AG04450 (cell line): ENCODE measurements around the gene NTM. TPM values are rescaled to one million over a fixed set of nuclear protein-coding genes. Genes with fewer than 3 reads are reported as not detected.

ENCODE experiments used
- CTCF ChIA-PET: fragments of 300-600, 350-600 bp; formaldehyde crosslinking; extraction: SDS; loops from one replicate; lab custom pipeline; 2022; ENCODE audit warnings: antibody characterized with exemption, inconsistent platforms; lab: Charles Lee
- POLR2A ChIA-PET: fragments of 350-600 bp; formaldehyde crosslinking; extraction: SDS; loops from one replicate; lab custom pipeline; 2021; ENCODE audit warnings: antibody characterized with exemption, inconsistent platforms; lab: Yijun Ruan, JAX
- DNase-seq: peaks from one replicate; pipeline ENCODE4 v3.0.0-alpha.2; 2011; ENCODE audit warnings: low read depth, low spot score
- H3K27ac ChIP-seq: one replicate; pipeline ENCODE4 v1.5.1; 2012; ENCODE audit warnings: low read depth, low read length, control low read depth
- H3K27me3 ChIP-seq: one replicate; pipeline ENCODE4 v1.6.0; 2012; ENCODE audit warnings: low read length; ENCODE audit not compliant: control insufficient read depth, insufficient read depth
- H3K4me3 ChIP-seq: 2 replicates; pipeline ENCODE4 v1.5.1; 2011; ENCODE audit warnings: mild to moderate bottlenecking, low read depth, low read length, control low read depth
- H3K9me3 ChIP-seq: 2 replicates; pipeline ENCODE4 v1.5.1; 2012; ENCODE audit warnings: low read length; ENCODE audit not compliant: control insufficient read depth, insufficient read depth
- polyA plus RNA-seq: library from polyadenylated mRNA; depleted of rRNA; stranded (reverse); fragments of >200 nt; gene quantifications from 2 replicates; pipeline ENCODE4 v1.2.3, GENCODE V29; 2011
- TF ChIP-seq, protein P1 (sequence below): IDR thresholded peaks from 2 replicates; pipeline ENCODE4 v1.5.1; 2011; ENCODE audit warnings: low read depth, low read length, control low read depth, inconsistent platforms

Gene NTM
- polyA plus RNA-seq, 1 experiment: 26.9 TPM

DNA sequence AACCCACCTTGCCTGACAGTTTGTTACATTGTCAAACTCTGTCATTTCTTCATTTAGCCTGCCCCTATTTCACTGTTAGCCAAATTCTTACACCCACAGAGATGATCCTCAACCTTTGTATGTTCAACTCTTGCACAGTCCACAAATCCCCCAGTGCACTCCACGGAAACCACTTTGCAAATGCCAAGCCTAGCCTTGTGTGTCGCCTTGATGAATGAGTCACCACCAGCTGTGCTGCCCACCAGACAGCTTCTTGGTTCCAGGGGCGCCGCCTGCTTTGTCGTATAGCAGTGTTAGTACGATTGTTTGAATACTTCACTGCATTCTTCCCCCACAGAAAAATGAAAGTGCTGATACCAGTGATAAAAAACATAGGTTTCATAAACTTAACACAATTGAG, 686.3 kb downstream of the NTM start:
- TF ChIP-seq, protein P1, sequence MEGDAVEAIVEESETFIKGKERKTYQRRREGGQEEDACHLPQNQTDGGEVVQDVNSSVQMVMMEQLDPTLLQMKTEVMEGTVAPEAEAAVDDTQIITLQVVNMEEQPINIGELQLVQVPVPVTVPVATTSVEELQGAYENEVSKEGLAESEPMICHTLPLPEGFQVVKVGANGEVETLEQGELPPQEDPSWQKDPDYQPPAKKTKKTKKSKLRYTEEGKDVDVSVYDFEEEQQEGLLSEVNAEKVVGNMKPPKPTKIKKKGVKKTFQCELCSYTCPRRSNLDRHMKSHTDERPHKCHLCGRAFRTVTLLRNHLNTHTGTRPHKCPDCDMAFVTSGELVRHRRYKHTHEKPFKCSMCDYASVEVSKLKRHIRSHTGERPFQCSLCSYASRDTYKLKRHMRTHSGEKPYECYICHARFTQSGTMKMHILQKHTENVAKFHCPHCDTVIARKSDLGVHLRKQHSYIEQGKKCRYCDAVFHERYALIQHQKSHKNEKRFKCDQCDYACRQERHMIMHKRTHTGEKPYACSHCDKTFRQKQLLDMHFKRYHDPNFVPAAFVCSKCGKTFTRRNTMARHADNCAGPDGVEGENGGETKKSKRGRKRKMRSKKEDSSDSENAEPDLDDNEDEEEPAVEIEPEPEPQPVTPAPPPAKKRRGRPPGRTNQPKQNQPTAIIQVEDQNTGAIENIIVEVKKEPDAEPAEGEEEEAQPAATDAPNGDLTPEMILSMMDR: no peak
- no peaks in the 10 kb centered on the region for H3K9me3 ChIP-seq
- H3K27ac ChIP-seq: peak overlapping the region; percentile 34
- H3K27me3 ChIP-seq: no peaks in the 10 kb centered on the region
- peak; percentile 45 for DNase-seq
- CTCF ChIA-PET: interaction anchor here (0.7 to 1.6 kb wide), 3 partner anchors 14 to 189 kb away, joined by 3 to 9 read pairs (median 3); no protein-coding TSS in a partner anchor
- H3K4me3 ChIP-seq: peak overlapping the region; percentile 33
- POLR2A ChIA-PET: interaction anchor here (1.3 kb wide), 1 partner anchor 8 kb away, joined by 4 read pairs; no protein-coding TSS in a partner anchor

DNA sequence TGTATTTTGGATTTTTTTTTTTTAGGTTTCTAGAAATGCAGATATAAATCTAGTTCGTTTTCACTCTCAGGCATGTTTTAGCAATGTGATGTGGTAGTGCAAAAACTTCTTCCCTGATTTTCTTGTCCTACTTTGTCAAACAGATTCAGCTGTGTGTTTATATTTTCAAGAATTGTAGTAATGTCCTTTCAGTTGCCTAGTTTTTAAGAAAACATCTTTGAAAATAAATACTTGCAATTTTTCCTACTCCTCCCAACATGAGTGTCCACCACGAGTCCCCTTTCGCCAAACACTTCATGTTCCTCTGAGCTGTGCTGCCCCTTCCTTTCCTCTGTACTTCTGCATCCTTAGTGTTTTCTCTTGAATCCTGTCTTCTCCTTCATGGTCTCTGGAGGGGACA, 686.9 kb downstream of the NTM start:
- Histone ChIP-seq H3K27me3 (no peaks in the 10 kb centered on the region), H3K27ac (no peak overlapping the region), H3K4me3 (no peak overlapping the region), H3K9me3 (no peaks in the 10 kb centered on the region)
- ChIA-PET POLR2A (interaction anchor here (0.7 to 1.3 kb wide), 2 partner anchors 8 to 40 kb away, joined by 3 to 4 read pairs; no protein-coding TSS in a partner anchor), CTCF (interaction anchor here (0.7 to 1.6 kb wide), 3 partner anchors 9 to 189 kb away, joined by 3 to 9 read pairs (median 5); no protein-coding TSS in a partner anchor)
- TF ChIP-seq, protein P1: no peak
- no peak for DNase-seq

DNA sequence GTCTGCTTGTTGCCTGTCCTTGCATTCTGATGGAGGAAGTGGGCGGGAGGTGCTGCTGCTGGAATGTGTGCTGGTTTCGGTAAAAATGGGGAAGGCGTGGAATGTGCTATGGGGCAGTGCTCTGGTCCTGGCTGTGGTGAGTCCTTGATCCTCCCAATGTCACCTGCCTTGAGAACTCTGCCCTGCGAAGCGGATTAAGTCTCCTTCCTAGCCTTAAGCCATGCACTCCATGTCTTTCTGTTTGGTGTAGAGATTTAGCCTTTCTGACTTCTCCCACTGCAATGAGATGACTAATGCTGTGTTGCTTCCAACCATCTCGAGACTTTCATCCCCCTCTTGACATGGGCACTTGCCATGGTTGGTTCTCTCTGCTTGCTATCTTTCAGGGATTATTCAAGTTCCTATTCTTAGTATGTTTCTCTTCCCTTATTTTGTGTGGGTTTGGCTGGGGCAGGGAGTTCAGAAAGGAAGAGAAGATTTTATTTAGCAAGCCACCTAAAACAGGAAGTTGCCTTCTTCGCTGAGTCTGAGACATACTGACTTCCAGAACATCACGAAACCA, 687.9 kb downstream of the NTM start:
- H3K4me3 ChIP-seq: no peak overlapping the region
- TF ChIP-seq, protein P1: no peak
- H3K27ac ChIP-seq: peak overlapping the region; percentile 47
- no peaks in the 10 kb centered on the region for H3K9me3 ChIP-seq
- no peak for DNase-seq
- H3K27me3 ChIP-seq: no peaks in the 10 kb centered on the region
- ChIA-PET POLR2A (no interaction called here), CTCF (no interaction called here)

DNA sequence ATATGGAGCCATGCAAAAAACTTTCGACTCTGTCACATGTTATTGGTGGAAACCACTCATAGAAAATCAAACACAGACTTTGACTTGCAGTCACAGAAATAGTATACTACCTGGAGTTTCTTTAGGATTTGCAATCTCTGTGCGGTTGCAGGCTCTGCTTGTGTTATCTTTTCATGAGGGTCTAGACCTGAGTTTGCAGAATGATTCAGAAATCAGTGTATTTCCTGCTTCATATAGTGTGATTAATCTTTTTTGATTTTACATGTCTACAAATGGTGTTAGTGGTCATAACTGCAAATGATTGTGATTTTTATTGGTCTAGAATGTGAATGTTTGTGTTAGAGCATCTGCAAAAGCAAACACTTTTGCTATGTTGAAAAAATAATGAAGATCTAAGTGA, 690.2 kb downstream of the NTM start:
- no peaks in the 10 kb centered on the region for H3K9me3 ChIP-seq
- H3K27me3 ChIP-seq: no peaks in the 10 kb centered on the region
- TF ChIP-seq, protein P1: no peak
- H3K27ac ChIP-seq: no peak overlapping the region
- H3K4me3 ChIP-seq: no peak overlapping the region
- ChIA-PET POLR2A (no interaction called here), CTCF (no interaction called here)
- no peak for DNase-seq

DNA sequence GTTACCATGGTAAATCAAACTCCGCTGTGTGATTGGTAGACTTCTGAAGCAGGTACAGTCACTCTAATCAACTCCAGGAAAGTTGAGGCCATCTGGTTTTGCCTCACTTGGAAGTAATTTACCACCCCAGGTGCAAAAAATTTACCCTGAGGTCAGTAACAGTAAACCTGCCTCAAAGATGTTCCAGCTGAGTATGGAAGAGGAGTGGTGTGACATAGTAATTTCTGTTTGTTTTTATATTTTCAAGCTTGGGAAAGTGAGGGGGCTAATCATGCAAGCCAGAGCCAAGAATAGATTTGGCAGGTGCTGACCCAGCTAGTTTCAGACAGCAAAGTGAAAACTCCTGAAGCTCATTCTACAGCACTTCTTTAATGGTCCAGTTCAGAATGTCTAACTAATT, 691.6 kb downstream of the NTM start:
- CTCF ChIA-PET: interaction anchor here (0.9 to 2.6 kb wide), 7 partner anchors 9 to 194 kb away, joined by 3 to 12 read pairs (median 4); no protein-coding TSS in a partner anchor
- no peak overlapping the region for H3K4me3 ChIP-seq
- POLR2A ChIA-PET: interaction anchor here (0.7 to 1.0 kb wide), 2 partner anchors 49 to 146 kb away, joined by 3 to 4 read pairs; no protein-coding TSS in a partner anchor
- no peaks in the 10 kb centered on the region for H3K9me3 ChIP-seq
- no peak for DNase-seq
- H3K27ac ChIP-seq: peak overlapping the region; percentile 59
- TF ChIP-seq, protein P1: no peak
- no peaks in the 10 kb centered on the region for H3K27me3 ChIP-seq
